G401.6 (cell line): ENCODE measurements around the gene KRTAP9-6.
"Not testable (repeated sequence)": the region's sequence is repeated elsewhere in the genome, so short reads cannot be mapped to it uniquely, and the experiment has no call there.

Source experiments
- FAIRE-seq: peaks from 2 replicates; lab custom pipeline; 2012; peaks lifted over from hg19 to GRCh38; lab: Jason Lieb, UNC

Gene KRTAP9-6

GRCh38 chr17:41271858-41272257, 6.7 kb downstream of the KRTAP9-6 start:
- no peak for FAIRE-seq

GRCh38 chr17:41275648-41276190, 10.5 kb downstream of the KRTAP9-6 start, which contains the start of gene KRTAP9-7:
KRTAP9-7 (plus strand) TSS chr17:41275698; CDS start chr17:41275698, 0 bp downstream.
- not testable (repeated sequence) for FAIRE-seq

- FAIRE-seq, result no peak
These were observed 13.2 kb downstream of the KRTAP9-6 start for GRCh38 chr17:41278176-41278955.

- FAIRE-seq, result peak; percentile 93
These were observed 18.9 kb downstream of the KRTAP9-6 start for GRCh38 chr17:41284043-41284442.

GRCh38 chr17:41284546-41284945, 19.4 kb downstream of the KRTAP9-6 start:
- FAIRE-seq, result no peak

- no peak for FAIRE-seq
These were observed 21.9 kb downstream of the KRTAP9-6 start for GRCh38 chr17:41287050-41287449.

- no peak for FAIRE-seq
These were observed 28.8 kb downstream of the KRTAP9-6 start for GRCh38 chr17:41294016-41294415.

GRCh38 chr17:41296846-41297245, 31.7 kb downstream of the KRTAP9-6 start:
- no peak for FAIRE-seq

- FAIRE-seq, result no peak
These were observed 33.4 kb downstream of the KRTAP9-6 start for GRCh38 chr17:41298458-41299135.

GRCh38 chr17:41301204-41301790, 36.1 kb downstream of the KRTAP9-6 start:
- FAIRE-seq, result no peak

- FAIRE-seq, result no peak
These were observed 37.0 kb downstream of the KRTAP9-6 start, which contains the start of gene KRTAP29-1 for GRCh38 chr17:41301916-41302901. KRTAP29-1 (minus strand) TSS chr17:41302851; CDS start chr17:41302851, 0 bp downstream.

- no peak for FAIRE-seq
These were observed 37.8 kb downstream of the KRTAP9-6 start for GRCh38 chr17:41302981-41303380.

GRCh38 chr17:41304091-41304490, 38.9 kb downstream of the KRTAP9-6 start:
- no peak for FAIRE-seq

GRCh38 chr17:41307647-41308046, 42.5 kb downstream of the KRTAP9-6 start:
- no peak for FAIRE-seq

GRCh38 chr17:41308251-41308917, 43.2 kb downstream of the KRTAP9-6 start:
- FAIRE-seq, result no peak

- FAIRE-seq, result no peak
These were observed 43.8 kb downstream of the KRTAP9-6 start, which contains the start of gene KRTAP16-1 for GRCh38 chr17:41308918-41309359. KRTAP16-1 (minus strand) TSS chr17:41309309; CDS start chr17:41309253, 56 bp downstream.

- FAIRE-seq, result no peak
These were observed 45.9 kb downstream of the KRTAP9-6 start for GRCh38 chr17:41311111-41311510.

GRCh38 chr17:41315204-41315794, 50.1 kb downstream of the KRTAP9-6 start, which contains the start of gene KRTAP17-1:
KRTAP17-1 (minus strand) TSS chr17:41315710; CDS start chr17:41315650, 60 bp downstream.
- no peak for FAIRE-seq
